ENCODE results near the gene AKAP12. TPM values are rescaled to one million over a fixed set of nuclear protein-coding genes. Genes with fewer than 3 reads are reported as not detected.

The AKAP12 gene
- 10 to 100 TPM; 33.0 to 42.3 TPM for total RNA-seq

GRCh38 chr6:151239603-151240035 is at the start of gene AKAP12:
AKAP12 (plus strand) TSS chr6:151239967; CDS start chr6:151240563, 596 bp downstream.

GRCh38 chr6:151391471-151392413 is 152.0 kb downstream of the AKAP12 start, which contains the start of gene ZBTB2:
ZBTB2 (minus strand) TSS chr6:151391559; CDS start chr6:151373637, 17,922 bp downstream.

Small RNAs within 50 kb of the gene (small RNA-seq; reads per million reads assigned to genes)
- 0 reads per million in 2 donors for gene RF00019
- 0 to 0.06 reads per million in 2 donors for gene RNU6-1247P
- 0 reads per million in 2 donors for gene RNU6-300P
- 0.81 to 40.1 reads per million in 2 donors for gene RNY4P20

Other genes starting within 250 kb of the AKAP12 start
- 10 to 100 TPM in 1 of 2 donors, 1 to 10 TPM in 1; 8.3 to 11.0 TPM for gene ZBTB2, start 151.6 kb downstream of the AKAP12 start, total RNA-seq
- gene RMND1, start 212.2 kb downstream of the AKAP12 start, total RNA-seq, result 10 to 100 TPM; 23.4 to 33.6 TPM

Measured in melanocyte of skin (primary cell).